Naive thymus-derived CD4-positive, alpha-beta T cell (primary cell): ENCODE measurements around the gene FRMD4B. TPM values are rescaled to one million over a fixed set of nuclear protein-coding genes. Genes with fewer than 3 reads are reported as not detected.

Experiments
- ATAC-seq: fragments of 150-1000 bp; cut with Tn5 transposase; 2 replicates; pipeline ENCODE4 v1.10.0; 2021; ENCODE audit warnings: mild to moderate bottlenecking, moderate library complexity
- CTCF ChIA-PET: fragments of 350-600 bp; sonication (Branson Sonifier 250); formaldehyde crosslinking; loops from one replicate; lab custom pipeline; 2021; ENCODE audit warnings: antibody characterized with exemption; lab: Charles Lee
- POLR2A ChIA-PET: fragments of 350-600 bp; sonication (Branson Sonifier 250); formaldehyde crosslinking; loops from one replicate; lab custom pipeline; 2021; ENCODE audit warnings: antibody characterized with exemption, inconsistent platforms; lab: Charles Lee
- DNase-seq, 9 donors: peaks; one replicate each; pipeline versions ENCODE4 v3.0.0 to v3.0.0-alpha.2; 2020 to 2022; ENCODE audit warnings: mixed read lengths in 1 of 9
- H3K27ac ChIP-seq: one replicate; pipeline ENCODE4 v1.7.0; 2013; ENCODE audit warnings: mild to moderate bottlenecking, low read depth, low read length, moderate library complexity
- H3K27me3 ChIP-seq, 2 donors: one replicate each; pipeline ENCODE4 v1.7.0; 2013; ENCODE audit warnings: low read length in 2 of 2, mild to moderate bottlenecking in 2 of 2, moderate library complexity in 2 of 2; ENCODE audit not compliant: control insufficient read depth in 2 of 2, insufficient read depth in 2 of 2
- H3K36me3 ChIP-seq, 3 experiments: 1 replicate in 2 of 3; 2 replicates in 1 of 3; pipeline ENCODE4 v1.7.0; 2013; ENCODE audit warnings: low read length in 3 of 3, mild to moderate bottlenecking in 3 of 3, moderate library complexity in 1 of 3; ENCODE audit not compliant: insufficient read depth in 3 of 3, control insufficient read depth in 2 of 3
- H3K4me1 ChIP-seq, 2 donors: one replicate each; pipeline ENCODE4 v1.7.0; 2013; ENCODE audit warnings: low read length in 2 of 2, mild to moderate bottlenecking in 2 of 2, moderate library complexity in 1 of 2; ENCODE audit not compliant: control insufficient read depth in 2 of 2, insufficient read depth in 2 of 2
- H3K4me3 ChIP-seq: 2 replicates; pipeline ENCODE4 v1.7.0; 2013; ENCODE audit warnings: mild to moderate bottlenecking, low read length
- H3K9me3 ChIP-seq, 3 experiments: 1 replicate in 2 of 3; 2 replicates in 1 of 3; pipeline ENCODE4 v1.7.0; 2013; ENCODE audit warnings: low read length in 3 of 3; ENCODE audit not compliant: control insufficient read depth in 2 of 3
- H3K27ac Mint-ChIP-seq, 9 donors: one replicate each; pipeline ENCODE4 v1.8.0; 2020 to 2022; ENCODE audit warnings: mixed read lengths in 9 of 9, mild to moderate bottlenecking in 8 of 9, moderate library complexity in 5 of 9, inconsistent platforms in 2 of 9
- H3K27me3 Mint-ChIP-seq, 5 donors: one replicate each; pipeline ENCODE4 v1.8.0; 2021 to 2022; ENCODE audit warnings: mixed read lengths in 5 of 5, mild to moderate bottlenecking in 1 of 5
- H3K36me3 Mint-ChIP-seq, 5 donors: one replicate each; pipeline ENCODE4 v1.8.0; 2020 to 2022; ENCODE audit warnings: mixed read lengths in 5 of 5, mild to moderate bottlenecking in 3 of 5, inconsistent platforms in 1 of 5
- H3K4me1 Mint-ChIP-seq, 7 donors: one replicate each; pipeline ENCODE4 v1.8.0; 2020 to 2022; ENCODE audit warnings: mixed read lengths in 7 of 7, mild to moderate bottlenecking in 3 of 7, inconsistent platforms in 1 of 7
- H3K4me3 Mint-ChIP-seq, 10 donors: one replicate each; pipeline ENCODE4 v1.8.0; 2020 to 2022; ENCODE audit warnings: mild to moderate bottlenecking in 10 of 10, mixed read lengths in 10 of 10, moderate library complexity in 6 of 10, inconsistent platforms in 2 of 10
- H3K9me3 Mint-ChIP-seq, 11 donors: one replicate each; pipeline ENCODE4 v1.8.0; 2020 to 2022; ENCODE audit warnings: mixed read lengths in 11 of 11, mild to moderate bottlenecking in 4 of 11, inconsistent platforms in 1 of 11, moderate library complexity in 1 of 11
- intact Hi-C, 2 donors: fragments of 100-400 bp; cut with micrococcal nuclease; formaldehyde crosslinking; loops; one replicate each; pipeline ENCODE4 v1.15.1; 2023
- polyA plus RNA-seq, 2 donors: library from polyadenylated mRNA; unstranded; fragments of 300-500 nt; fragmentation: Illumina TruSeq; gene quantifications; one replicate each; pipeline ENCODE4 v1.2.3, GENCODE V29; 2021
- total RNA-seq, 6 experiments: library from RNA in 5 of 6; stranded (reverse) in 5 of 6; gene quantifications; 1 replicate in 5 of 6; 2 replicates in 1 of 6; pipeline ENCODE4 v1.2.3 and lab custom pipeline; 2021 to 2026

The FRMD4B gene
- total and polyA plus RNA-seq, 7 experiments from 2014 or later = 0.59 to 32.2 (median 5.6) TPM; not detected in 1

- Mint-ChIP-seq H3K27ac (no peak overlapping the region), H3K4me3 (no peak overlapping the region), H3K4me1 (peaks cover 1 to 6% (median 5%) of the 10 kb centered on the region in 7 donors), H3K36me3 (no peaks in the 10 kb centered on the region), H3K27me3 (peaks cover 0 to 3% (median 0%) of the 10 kb centered on the region in 5 donors), H3K9me3 (peaks cover 0 to 10% (median 3%) of the 10 kb centered on the region in 11 donors)
- intact Hi-C loops = no loop called here
- Histone ChIP-seq H3K36me3 (no peaks in the 10 kb centered on the region), H3K4me1 (no peaks in the 10 kb centered on the region), H3K9me3 (no peaks in the 10 kb centered on the region), H3K27ac (no peak overlapping the region), H3K4me3 (no peak overlapping the region), H3K27me3 (no peaks in the 10 kb centered on the region)
- DNase-seq (no peak), ATAC-seq (no peak)
- ChIA-PET CTCF (interaction anchor here (0.7 to 0.8 kb wide), 2 partner anchors 9 to 131 kb away, joined by 3 read pairs; no protein-coding TSS in a partner anchor), POLR2A (no interaction called here)
These were observed 22.7 kb upstream of the FRMD4B start for GRCh38 chr3:69408542-69408941.

GRCh38 chr3:69407908-69408307, 22.0 kb upstream of the FRMD4B start:
- Histone ChIP-seq H3K9me3 (no peaks in the 10 kb centered on the region), H3K36me3 (no peaks in the 10 kb centered on the region), H3K27me3 (no peaks in the 10 kb centered on the region), H3K4me3 (no peak overlapping the region), H3K27ac (no peak overlapping the region), H3K4me1 (no peaks in the 10 kb centered on the region)
- Mint-ChIP-seq H3K27ac (no peak overlapping the region), H3K9me3 (peaks cover 0 to 10% (median 3%) of the 10 kb centered on the region in 11 donors), H3K36me3 (no peaks in the 10 kb centered on the region), H3K4me3 (no peak overlapping the region), H3K4me1 (peaks cover 1 to 6% (median 5%) of the 10 kb centered on the region in 7 donors), H3K27me3 (peaks cover 0 to 3% (median 0%) of the 10 kb centered on the region in 5 donors)
- ATAC-seq = no peak
- no peak for DNase-seq
- POLR2A ChIA-PET = no interaction called here
- intact Hi-C loops = no loop called here
- CTCF ChIA-PET = no interaction called here

- no peaks in the 10 kb centered on the region for H3K36me3 ChIP-seq
- H3K27me3 Mint-ChIP-seq = peaks cover 0 to 13% (median 0%) of the 10 kb centered on the region in 5 donors
- no peak overlapping the region for H3K4me3 Mint-ChIP-seq
- H3K27me3 ChIP-seq = no peaks in the 10 kb centered on the region
- H3K4me1 ChIP-seq = no peaks in the 10 kb centered on the region
- H3K4me3 ChIP-seq = no peak overlapping the region
- H3K9me3 Mint-ChIP-seq = peaks cover 0 to 10% (median 3%) of the 10 kb centered on the region in 11 donors
- H3K36me3 Mint-ChIP-seq = no peaks in the 10 kb centered on the region
- H3K27ac ChIP-seq = no peak overlapping the region
- no peaks in the 10 kb centered on the region for H3K9me3 ChIP-seq
- H3K27ac Mint-ChIP-seq = no peak overlapping the region
- ChIA-PET POLR2A (no interaction called here), CTCF (no interaction called here)
- intact Hi-C loops = no loop called here
- H3K4me1 Mint-ChIP-seq = peaks cover 1 to 6% (median 5%) of the 10 kb centered on the region in 7 donors
- DNase-seq (no peak), ATAC-seq (no peak)
These were observed 20.3 kb upstream of the FRMD4B start for GRCh38 chr3:69406163-69406562.

GRCh38 chr3:69405067-69405466, 19.2 kb upstream of the FRMD4B start:
- ChIA-PET CTCF (no interaction called here), POLR2A (no interaction called here)
- Histone ChIP-seq H3K27me3 (no peaks in the 10 kb centered on the region), H3K4me1 (no peaks in the 10 kb centered on the region), H3K4me3 (no peak overlapping the region), H3K36me3 (no peaks in the 10 kb centered on the region), H3K27ac (no peak overlapping the region), H3K9me3 (no peaks in the 10 kb centered on the region)
- no peak overlapping the region for H3K27ac Mint-ChIP-seq
- no peak for DNase-seq
- H3K36me3 Mint-ChIP-seq = no peaks in the 10 kb centered on the region
- H3K4me3 Mint-ChIP-seq = no peak overlapping the region
- intact Hi-C loops = no loop called here
- H3K9me3 Mint-ChIP-seq = peaks cover 0 to 10% (median 3%) of the 10 kb centered on the region in 11 donors
- ATAC-seq = no peak
- peaks cover 0 to 21% (median 0%) of the 10 kb centered on the region in 5 donors for H3K27me3 Mint-ChIP-seq
- H3K4me1 Mint-ChIP-seq = peaks cover 0 to 2% (median under 1%) of the 10 kb centered on the region in 7 donors

GRCh38 chr3:69403454-69403853, 17.6 kb upstream of the FRMD4B start:
- Mint-ChIP-seq H3K9me3 (peaks cover 0 to 10% (median 3%) of the 10 kb centered on the region in 11 donors), H3K4me1 (no peaks in the 10 kb centered on the region), H3K27ac (no peak overlapping the region), H3K27me3 (peaks cover 0 to 34% (median 0%) of the 10 kb centered on the region in 5 donors), H3K36me3 (no peaks in the 10 kb centered on the region), H3K4me3 (no peak overlapping the region)
- Histone ChIP-seq H3K4me3 (no peak overlapping the region), H3K9me3 (no peaks in the 10 kb centered on the region), H3K4me1 (no peaks in the 10 kb centered on the region), H3K27ac (no peak overlapping the region), H3K36me3 (no peaks in the 10 kb centered on the region), H3K27me3 (no peaks in the 10 kb centered on the region)
- ATAC-seq = no peak
- POLR2A ChIA-PET = no interaction called here
- CTCF ChIA-PET = no interaction called here
- DNase-seq = no peak
- intact Hi-C loops = no loop called here

- Mint-ChIP-seq H3K4me1 (no peaks in the 10 kb centered on the region), H3K9me3 (peaks cover 0 to 10% (median 2%) of the 10 kb centered on the region in 11 donors), H3K36me3 (peaks cover 0 to 2% (median 0%) of the 10 kb centered on the region in 5 donors), H3K4me3 (no peak overlapping the region), H3K27ac (no peak overlapping the region), H3K27me3 (peaks cover 0 to 51% (median 0%) of the 10 kb centered on the region in 5 donors)
- H3K4me3 ChIP-seq = no peak overlapping the region
- DNase-seq = no peak
- intact Hi-C loops = no loop called here
- no peaks in the 10 kb centered on the region for H3K9me3 ChIP-seq
- H3K4me1 ChIP-seq = no peaks in the 10 kb centered on the region
- H3K27me3 ChIP-seq = no peaks in the 10 kb centered on the region
- H3K27ac ChIP-seq = no peak overlapping the region
- POLR2A ChIA-PET = no interaction called here
- ATAC-seq = no peak
- CTCF ChIA-PET = no interaction called here
- no peaks in the 10 kb centered on the region for H3K36me3 ChIP-seq
These were observed 14.8 kb upstream of the FRMD4B start for GRCh38 chr3:69400683-69401082.

- Mint-ChIP-seq H3K4me3 (no peak overlapping the region), H3K27me3 (peaks cover 26 to 59% (median 26%) of the 10 kb centered on the region in 5 donors), H3K9me3 (peaks cover 0 to 5% (median 0%) of the 10 kb centered on the region in 11 donors), H3K4me1 (peaks cover 0 to 3% (median 0%) of the 10 kb centered on the region in 7 donors), H3K36me3 (peaks cover 0 to 3% (median 0%) of the 10 kb centered on the region in 5 donors), H3K27ac (no peak overlapping the region)
- Histone ChIP-seq H3K4me3 (no peak overlapping the region), H3K4me1 (no peaks in the 10 kb centered on the region), H3K27me3 (no peaks in the 10 kb centered on the region), H3K27ac (no peak overlapping the region), H3K36me3 (no peaks in the 10 kb centered on the region), H3K9me3 (no peaks in the 10 kb centered on the region)
- CTCF ChIA-PET = no interaction called here
- DNase-seq (no peak), ATAC-seq (no peak)
- POLR2A ChIA-PET = no interaction called here
- intact Hi-C loops = no loop called here
These were observed 7.0 kb upstream of the FRMD4B start for GRCh38 chr3:69392850-69393249.
